Measurements from ENCODE around the gene NID1.

Gene NID1

DNA sequence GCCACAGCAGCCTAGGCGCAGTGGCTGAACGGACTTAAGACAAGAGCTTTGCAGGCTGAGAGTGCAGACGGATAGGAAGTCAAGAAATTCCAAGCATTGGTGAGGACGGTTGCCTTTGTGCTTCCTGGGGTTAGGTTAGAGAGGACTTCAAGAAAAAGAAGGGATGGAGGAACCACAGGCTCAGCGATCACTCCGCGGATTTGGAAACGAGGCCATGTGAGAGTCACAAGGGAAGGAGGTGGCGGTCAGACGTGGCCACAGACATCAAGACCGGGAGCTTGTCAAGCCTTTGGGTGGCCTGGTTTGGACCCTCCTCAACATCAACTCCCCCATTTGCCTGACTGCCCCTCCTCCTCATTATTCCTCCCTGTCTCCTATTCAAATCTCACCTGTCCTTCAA, 62.3 kb downstream of the NID1 start:
- Histone ChIP-seq H4K20me1 (ENCODE audit: insufficient read depth, low read length) (no peaks in the 10 kb centered on the region), H3K27ac (ENCODE audit: low read length) (no peak overlapping the region), H3K4me2 (ENCODE audit: low read depth, low read length) (no peak overlapping the region), H3K79me2 (ENCODE audit: low read length) (no peaks in the 10 kb centered on the region), H3K9me3 (replicated peaks; ENCODE audit: insufficient read depth, low read length) (no peaks in the 10 kb centered on the region), H3K27me3 (replicated peaks; ENCODE audit: insufficient read depth, low read length) (no peaks in the 10 kb centered on the region), H3K9me2 (replicated peaks; ENCODE audit: insufficient read depth, low read length) (no peaks in the 10 kb centered on the region), H2AFZ (ENCODE audit: low read length) (no peak overlapping the region), H3K4me1 (ENCODE audit: low read length) (no peaks in the 10 kb centered on the region), H3K4me3 (ENCODE audit: low read length) (no peak overlapping the region), H3K36me3 (replicated peaks; ENCODE audit: insufficient read depth, low read length) (no peaks in the 10 kb centered on the region), H3F3A (ENCODE audit: insufficient read depth, low read length) (no peaks in the 10 kb centered on the region), H3K9ac (ENCODE audit: low read length) (no peak overlapping the region)
- TF ChIP-seq EZH2phosphoT487 (IDR thresholded peaks at IDR 0.05; ENCODE audit: low read length) (no peak), EZH2 (optimal IDR thresholded peaks at IDR 0.05; ENCODE audit: low read depth, low read length) (no peak)
- TF ChIP-seq, protein P1, sequence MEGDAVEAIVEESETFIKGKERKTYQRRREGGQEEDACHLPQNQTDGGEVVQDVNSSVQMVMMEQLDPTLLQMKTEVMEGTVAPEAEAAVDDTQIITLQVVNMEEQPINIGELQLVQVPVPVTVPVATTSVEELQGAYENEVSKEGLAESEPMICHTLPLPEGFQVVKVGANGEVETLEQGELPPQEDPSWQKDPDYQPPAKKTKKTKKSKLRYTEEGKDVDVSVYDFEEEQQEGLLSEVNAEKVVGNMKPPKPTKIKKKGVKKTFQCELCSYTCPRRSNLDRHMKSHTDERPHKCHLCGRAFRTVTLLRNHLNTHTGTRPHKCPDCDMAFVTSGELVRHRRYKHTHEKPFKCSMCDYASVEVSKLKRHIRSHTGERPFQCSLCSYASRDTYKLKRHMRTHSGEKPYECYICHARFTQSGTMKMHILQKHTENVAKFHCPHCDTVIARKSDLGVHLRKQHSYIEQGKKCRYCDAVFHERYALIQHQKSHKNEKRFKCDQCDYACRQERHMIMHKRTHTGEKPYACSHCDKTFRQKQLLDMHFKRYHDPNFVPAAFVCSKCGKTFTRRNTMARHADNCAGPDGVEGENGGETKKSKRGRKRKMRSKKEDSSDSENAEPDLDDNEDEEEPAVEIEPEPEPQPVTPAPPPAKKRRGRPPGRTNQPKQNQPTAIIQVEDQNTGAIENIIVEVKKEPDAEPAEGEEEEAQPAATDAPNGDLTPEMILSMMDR (IDR thresholded peaks at IDR 0.05; ENCODE audit: low read length) = no peak
- no peak for DNase-seq

DNA sequence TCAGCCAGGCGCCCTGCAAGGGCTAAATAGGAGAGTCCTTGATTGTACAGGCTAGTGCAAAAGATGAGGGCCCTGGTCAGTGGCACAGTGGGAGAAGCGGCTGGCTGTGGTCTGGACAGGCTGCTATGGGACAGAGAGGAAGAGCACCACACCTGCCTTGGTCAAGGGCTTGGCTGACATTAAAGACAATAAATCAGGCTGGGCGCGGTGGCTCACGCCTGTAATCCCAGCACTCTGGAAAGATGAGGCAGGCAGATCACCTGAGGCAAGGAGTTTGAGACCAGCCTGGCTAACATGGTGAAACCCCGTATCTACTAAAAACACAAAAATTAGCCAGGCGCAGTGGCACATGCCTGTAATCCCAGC, 62.9 kb downstream of the NID1 start:
- no peaks in the 10 kb centered on the region for H3K9me3 ChIP-seq (replicated peaks; ENCODE audit: insufficient read depth, low read length)
- no peak overlapping the region for H3K4me3 ChIP-seq (ENCODE audit: low read length)
- H3K27ac ChIP-seq (ENCODE audit: low read length) = no peak overlapping the region
- H3K79me2 ChIP-seq (ENCODE audit: low read length) = no peaks in the 10 kb centered on the region
- no peak overlapping the region for H3K9ac ChIP-seq (ENCODE audit: low read length)
- H3K27me3 ChIP-seq (replicated peaks; ENCODE audit: insufficient read depth, low read length) = no peaks in the 10 kb centered on the region
- no peaks in the 10 kb centered on the region for H4K20me1 ChIP-seq (ENCODE audit: insufficient read depth, low read length)
- H3K36me3 ChIP-seq (replicated peaks; ENCODE audit: insufficient read depth, low read length) = no peaks in the 10 kb centered on the region
- H2AFZ ChIP-seq (ENCODE audit: low read length) = no peak overlapping the region
- TF ChIP-seq EZH2phosphoT487 (IDR thresholded peaks at IDR 0.05; ENCODE audit: low read length) (no peak), EZH2 (optimal IDR thresholded peaks at IDR 0.05; ENCODE audit: low read depth, low read length) (no peak)
- TF ChIP-seq, protein P1 (IDR thresholded peaks at IDR 0.05; ENCODE audit: low read length) = no peak
- DNase-seq = no peak
- H3K9me2 ChIP-seq (replicated peaks; ENCODE audit: insufficient read depth, low read length) = no peaks in the 10 kb centered on the region
- H3F3A ChIP-seq (ENCODE audit: insufficient read depth, low read length) = no peaks in the 10 kb centered on the region
- no peaks in the 10 kb centered on the region for H3K4me1 ChIP-seq (ENCODE audit: low read length)
- H3K4me2 ChIP-seq (ENCODE audit: low read depth, low read length) = no peak overlapping the region

GRCh38 chr1:236000781-236001180, 64.1 kb downstream of the NID1 start:
- Histone ChIP-seq H3K4me2 (ENCODE audit: low read depth, low read length) (no peak overlapping the region), H3K9me3 (replicated peaks; ENCODE audit: insufficient read depth, low read length) (no peaks in the 10 kb centered on the region), H3K9me2 (replicated peaks; ENCODE audit: insufficient read depth, low read length) (no peaks in the 10 kb centered on the region), H3K4me3 (ENCODE audit: low read length) (no peak overlapping the region), H4K20me1 (ENCODE audit: insufficient read depth, low read length) (no peaks in the 10 kb centered on the region), H2AFZ (ENCODE audit: low read length) (no peak overlapping the region), H3K4me1 (ENCODE audit: low read length) (no peaks in the 10 kb centered on the region), H3K27me3 (replicated peaks; ENCODE audit: insufficient read depth, low read length) (no peaks in the 10 kb centered on the region), H3K27ac (ENCODE audit: low read length) (no peak overlapping the region), H3F3A (ENCODE audit: insufficient read depth, low read length) (no peaks in the 10 kb centered on the region), H3K9ac (ENCODE audit: low read length) (no peak overlapping the region), H3K36me3 (replicated peaks; ENCODE audit: insufficient read depth, low read length) (no peaks in the 10 kb centered on the region), H3K79me2 (ENCODE audit: low read length) (no peaks in the 10 kb centered on the region)
- TF ChIP-seq EZH2phosphoT487 (IDR thresholded peaks at IDR 0.05; ENCODE audit: low read length) = no peak
- DNase-seq = no peak

- Histone ChIP-seq H3K4me3 (ENCODE audit: low read length) (no peak overlapping the region), H3K36me3 (replicated peaks; ENCODE audit: insufficient read depth, low read length) (no peaks in the 10 kb centered on the region), H3K9me2 (replicated peaks; ENCODE audit: insufficient read depth, low read length) (no peaks in the 10 kb centered on the region), H3F3A (ENCODE audit: insufficient read depth, low read length) (no peaks in the 10 kb centered on the region), H2AFZ (ENCODE audit: low read length) (no peak overlapping the region), H3K79me2 (ENCODE audit: low read length) (no peaks in the 10 kb centered on the region), H4K20me1 (ENCODE audit: insufficient read depth, low read length) (no peaks in the 10 kb centered on the region), H3K9ac (ENCODE audit: low read length) (no peak overlapping the region), H3K27me3 (replicated peaks; ENCODE audit: insufficient read depth, low read length) (no peaks in the 10 kb centered on the region), H3K27ac (ENCODE audit: low read length) (no peak overlapping the region), H3K9me3 (replicated peaks; ENCODE audit: insufficient read depth, low read length) (no peaks in the 10 kb centered on the region), H3K4me2 (ENCODE audit: low read depth, low read length) (no peak overlapping the region), H3K4me1 (ENCODE audit: low read length) (no peaks in the 10 kb centered on the region)
- TF ChIP-seq EZH2 (optimal IDR thresholded peaks at IDR 0.05; ENCODE audit: low read depth, low read length) (no peak), EZH2phosphoT487 (IDR thresholded peaks at IDR 0.05; ENCODE audit: low read length) (no peak)
- TF ChIP-seq, protein P1 (IDR thresholded peaks at IDR 0.05; ENCODE audit: low read length) = no peak
- no peak for DNase-seq
These were observed 65.5 kb downstream of the NID1 start for GRCh38 chr1:235999259-235999925.
